Fibroblast of the aortic adventitia (primary cell): ENCODE data around the gene AFTPH. TPM values are rescaled to one million over a fixed set of nuclear protein-coding genes. Genes with fewer than 3 reads are reported as not detected.

ENCODE experiments used
- DNase-seq: peaks from one replicate; pipeline ENCODE4 v3.0.0-alpha.2; 2010; ENCODE audit warnings: low read depth
- H3K4me3 ChIP-seq: 2 replicates; pipeline ENCODE4 v1.5.1; 2011; ENCODE audit warnings: low read depth, mild to moderate bottlenecking, control low read depth, low read length, moderate library complexity
- CTCF ChIP-seq: IDR thresholded peaks from 2 replicates; pipeline ENCODE4 v1.5.1; 2011; ENCODE audit warnings: mild to moderate bottlenecking, low read length, control low read depth, inconsistent platforms; ENCODE audit not compliant: insufficient read depth
- total RNA-seq: library from RNA; depleted of rRNA; stranded (reverse); fragments of >200 nt; gene quantifications from 2 replicates; pipeline ENCODE4 v1.2.3, GENCODE V29; 2012; ENCODE audit warnings: low replicate concordance

AFTPH gene
- total RNA-seq, 1 donor = 23.6 TPM

GRCh38 chr2:64562148-64562784 is 38.1 kb downstream of the AFTPH start:
- no peak overlapping the region for H3K4me3 ChIP-seq
- TF ChIP-seq CTCF = peak; percentile 7
- DNase-seq = peak; percentile 30

- DNase-seq = no peak
- no peak for TF ChIP-seq CTCF
- no peak overlapping the region for H3K4me3 ChIP-seq
Observed at GRCh38 chr2:64563436-64563938, 39.4 kb downstream of the AFTPH start.

GRCh38 chr2:64565949-64566710 is 42.0 kb downstream of the AFTPH start:
- DNase-seq = no peak
- H3K4me3 ChIP-seq = no peak overlapping the region
- TF ChIP-seq CTCF = no peak

- no peak overlapping the region for H3K4me3 ChIP-seq
- no peak for TF ChIP-seq CTCF
- DNase-seq = no peak
Observed at GRCh38 chr2:64567473-64567872, 43.3 kb downstream of the AFTPH start.

DNA sequence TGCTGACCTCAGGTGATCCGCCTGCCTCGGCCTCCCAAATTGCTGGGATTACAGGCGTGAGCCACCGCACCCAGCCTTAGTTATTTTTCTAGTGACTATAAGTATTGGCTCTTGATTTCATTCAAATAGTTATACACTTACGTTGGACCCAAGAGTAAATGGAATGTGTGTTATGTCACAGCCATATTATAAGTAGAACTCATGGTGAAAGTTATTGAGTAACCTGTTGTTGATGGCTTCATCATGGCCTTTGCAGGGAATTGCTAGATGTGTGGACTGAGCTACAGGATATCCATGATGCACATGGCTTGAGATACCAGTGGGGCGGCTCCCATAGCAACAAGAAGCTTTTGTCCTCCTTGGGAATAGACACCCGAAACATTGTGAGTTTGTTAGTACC is 44.7 kb downstream of the AFTPH start:
- H3K4me3 ChIP-seq = no peak overlapping the region
- TF ChIP-seq CTCF = no peak
- no peak for DNase-seq

DNA sequence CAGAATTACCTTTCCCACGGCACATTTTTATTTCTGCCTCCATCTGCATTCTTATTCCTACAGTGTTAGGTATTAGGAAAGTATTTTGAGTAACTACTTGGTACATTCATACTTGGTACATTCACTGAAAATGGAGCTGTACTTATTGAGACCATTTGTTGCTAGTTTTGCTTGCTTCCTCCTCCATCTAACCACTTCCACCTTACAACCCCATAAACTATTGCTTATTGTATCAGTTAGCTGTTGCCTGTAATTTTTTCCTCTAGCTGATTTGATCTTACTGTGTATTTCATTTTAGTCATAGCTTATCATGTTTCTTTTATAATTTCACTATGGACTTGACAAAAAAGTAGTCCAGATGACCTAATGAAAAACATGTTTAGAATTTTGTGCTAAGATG is 50.7 kb downstream of the AFTPH start:
- no peak for TF ChIP-seq CTCF
- H3K4me3 ChIP-seq = no peak overlapping the region
- no peak for DNase-seq
